Keratinocyte (primary cell): ENCODE results near the gene SPON1. TPM values are rescaled to one million over a fixed set of nuclear protein-coding genes. Genes with fewer than 3 reads are reported as not detected.

Experiments used
- DNase-seq: peaks from one replicate; pipeline ENCODE4 v3.0.0-alpha.2; 2011; ENCODE audit warnings: low read depth, missing footprints, low spot score
- FAIRE-seq: peaks from 2 replicates; lab custom pipeline; 2011; peaks lifted over from hg19 to GRCh38; lab: Jason Lieb, UNC
- H2AFZ ChIP-seq: 2 replicates; pipeline ENCODE4 v1.6.0; 2012; ENCODE audit warnings: low read length, control low read depth, inconsistent platforms; ENCODE audit not compliant: control insufficient read depth
- H3K27ac ChIP-seq: 2 replicates; pipeline ENCODE4 v1.5.1; 2011; ENCODE audit warnings: low read length; ENCODE audit not compliant: control insufficient read depth, insufficient read depth
- H3K27me3 ChIP-seq: 3 replicates; pipeline ENCODE4 v1.6.0; 2011; ENCODE audit warnings: low read length; ENCODE audit not compliant: control insufficient read depth, insufficient read depth; ENCODE audit errors: extremely low read depth
- H3K36me3 ChIP-seq, 2 experiments: 2 replicates in 1 of 2; 3 replicates in 1 of 2; pipeline ENCODE4 v1.5.1; 2011; ENCODE audit warnings: low read length in 2 of 2, mild to moderate bottlenecking in 1 of 2; ENCODE audit not compliant: control insufficient read depth in 2 of 2, insufficient read depth in 2 of 2; ENCODE audit errors: extremely low read depth in 1 of 2
- H3K4me1 ChIP-seq: 3 replicates; pipeline ENCODE4 v1.5.1; 2011; ENCODE audit warnings: low read length; ENCODE audit not compliant: control insufficient read depth, insufficient read depth; ENCODE audit errors: extremely low read depth
- H3K4me2 ChIP-seq: 3 replicates; pipeline ENCODE4 v1.6.0; 2011; ENCODE audit warnings: low read depth, low read length; ENCODE audit not compliant: control insufficient read depth, insufficient read depth; ENCODE audit errors: extremely low read depth
- H3K4me3 ChIP-seq, 3 experiments: fragments of 200-600 bp in 1 of 3; sonication (generic) in 1 of 3; 2 replicates in 2 of 3; 3 replicates in 1 of 3; pipeline ENCODE4 v1.5.1; 2011 to 2016; ENCODE audit warnings: low read length in 3 of 3, mild to moderate bottlenecking in 3 of 3, control low read depth in 2 of 3, inconsistent platforms in 1 of 3, low read depth in 1 of 3, mixed read lengths in 1 of 3, mixed run types in 1 of 3, moderate library complexity in 1 of 3; ENCODE audit not compliant: control insufficient read depth in 2 of 3, insufficient read depth in 2 of 3; ENCODE audit errors: extremely low read depth in 1 of 3
- H3K79me2 ChIP-seq: 2 replicates; pipeline ENCODE4 v1.6.0; 2012; ENCODE audit warnings: low read length; ENCODE audit not compliant: control insufficient read depth, insufficient read depth
- H3K9ac ChIP-seq: 3 replicates; pipeline ENCODE4 v1.6.0; 2011; ENCODE audit warnings: low read length; ENCODE audit not compliant: control insufficient read depth, insufficient read depth; ENCODE audit errors: extremely low read depth
- H3K9me1 ChIP-seq: 3 replicates; pipeline ENCODE4 v1.6.0; 2011; ENCODE audit warnings: low read length; ENCODE audit not compliant: control insufficient read depth, insufficient read depth; ENCODE audit errors: extremely low read depth
- H3K9me3 ChIP-seq: 2 replicates; pipeline ENCODE4 v1.5.1; 2012; ENCODE audit warnings: low read depth, low read length; ENCODE audit not compliant: control insufficient read depth
- H4K20me1 ChIP-seq: 3 replicates; pipeline ENCODE4 v1.6.0; 2011; ENCODE audit warnings: low read length; ENCODE audit not compliant: control insufficient read depth, insufficient read depth; ENCODE audit errors: extremely low read depth
- CTCF ChIP-seq, 3 experiments: IDR thresholded peaks in 1 of 3; conservative IDR thresholded peaks in 1 of 3; optimal IDR thresholded peaks in 1 of 3; 2 replicates in 2 of 3; 3 replicates in 1 of 3; pipeline versions ENCODE3 to v1.5.1; 2011; ENCODE audit warnings: low read length in 3 of 3, mild to moderate bottlenecking in 3 of 3, moderate library complexity in 2 of 3, control low read depth in 1 of 3, inconsistent platforms in 1 of 3; ENCODE audit not compliant: insufficient read depth in 2 of 3; ENCODE audit errors: extremely low read depth in 1 of 3
- EZH2 ChIP-seq: IDR thresholded peaks from one replicate; pipeline ENCODE4 v1.6.1; 2012; ENCODE audit warnings: inconsistent platforms, mild to moderate bottlenecking, low read length, moderate library complexity
- dilution Hi-C: fragments of 300-500 bp; cut with MboI; formaldehyde crosslinking; loops from one replicate; pipeline ENCODE4 v1.7.0; 2020; ENCODE audit warnings: low sequenced_read_pairs; ENCODE audit not compliant: extremely low pct_ligation_motif_present
- polyA plus RNA-seq, 5 experiments: library from polyadenylated mRNA; depleted of rRNA in 3 of 5; stranded (reverse) in 3 of 5; stranded (forward) in 1 of 5; unstranded in 1 of 5; fragments of >200 nt; gene quantifications; 1 replicate in 1 of 5; 2 replicates in 3 of 5; 3 replicates in 1 of 5; pipeline versions ENCODE4 v1.2.1 to v1.2.3, GENCODE V29; 2011 to 2012; ENCODE audit warnings: missing spikeins in 2 of 5, low read depth in 1 of 5, low replicate concordance in 1 of 5

The SPON1 gene
- polyA plus RNA-seq, 1 donor (not counting 4 experiments of a cell fraction or from before 2014, with no cell fraction given), result not detected

- Histone ChIP-seq H3K9me1 (no peaks in the 10 kb centered on the region), H3K27ac (no peak overlapping the region), H2AFZ (no peak overlapping the region), H4K20me1 (no peaks in the 10 kb centered on the region), H3K9me3 (no peaks in the 10 kb centered on the region), H3K4me2 (no peak overlapping the region), H3K4me1 (no peaks in the 10 kb centered on the region), H3K36me3 (peaks cover 6 to 8% of the 10 kb centered on the region in 2 experiments), H3K79me2 (no peaks in the 10 kb centered on the region), H3K9ac (no peak overlapping the region), H3K27me3 (peaks cover under 1% of the 10 kb centered on the region), H3K4me3 (no peak overlapping the region)
- DNase-seq (no peak), FAIRE-seq (no peak)
- no peak for TF ChIP-seq EZH2
- TF ChIP-seq CTCF (optimal IDR thresholded peaks at IDR 0.05 in 1 of 3, IDR thresholded peaks at IDR 0.05 in 1 of 3, conservative IDR thresholded peaks at IDR 0.05 in 1 of 3; ENCODE audit: extremely low read depth in 1 of 3, insufficient read depth in 2 of 3, low read length in 3 of 3), result no peak
- dilution Hi-C loops, result no loop called here
These were observed 302.4 kb downstream of the SPON1 start for GRCh38 chr11:14264966-14265365.

- Histone ChIP-seq H4K20me1 (no peaks in the 10 kb centered on the region), H3K4me2 (no peak overlapping the region), H3K9me3 (no peaks in the 10 kb centered on the region), H3K9ac (no peak overlapping the region), H3K36me3 (peaks cover 9 to 13% of the 10 kb centered on the region in 2 experiments), H3K79me2 (no peaks in the 10 kb centered on the region), H3K4me3 (no peak overlapping the region), H3K27me3 (no peaks in the 10 kb centered on the region), H3K4me1 (no peaks in the 10 kb centered on the region), H3K9me1 (no peaks in the 10 kb centered on the region), H2AFZ (no peak overlapping the region), H3K27ac (no peak overlapping the region)
- FAIRE-seq (no peak), DNase-seq (no peak)
- TF ChIP-seq EZH2 (no peak), CTCF (optimal IDR thresholded peaks at IDR 0.05 in 1 of 3, IDR thresholded peaks at IDR 0.05 in 1 of 3, conservative IDR thresholded peaks at IDR 0.05 in 1 of 3; ENCODE audit: extremely low read depth in 1 of 3, insufficient read depth in 2 of 3, low read length in 3 of 3) (no peak)
- dilution Hi-C loops, result no loop called here
These were observed 304.1 kb downstream of the SPON1 start for GRCh38 chr11:14266622-14267021.
